GM10248 (cell line): ENCODE results near the gene VWA5B1.

Experiments
- CTCF ChIA-PET: fragments of 300-600 bp; sonication (Branson Sonifier 250); formaldehyde crosslinking; extraction: SDS; loops from one replicate; lab custom pipeline; 2021; ENCODE audit warnings: antibody characterized with exemption; lab: Yijun Ruan, JAX
- POLR2A ChIA-PET: fragments of 350-650 bp; sonication (Branson Sonifier 250); formaldehyde crosslinking; extraction: SDS; loops from one replicate; lab custom pipeline; 2020; ENCODE audit warnings: antibody characterized with exemption; lab: Yijun Ruan, JAX
- DNase-seq: peaks from one replicate; pipeline ENCODE4 v3.0.0; 2012; ENCODE audit errors: extremely low spot score
- TF ChIP-seq, protein P1 (sequence below): IDR thresholded peaks from 2 replicates; pipeline ENCODE4 v1.5.1; 2012; ENCODE audit warnings: mild to moderate bottlenecking, low read depth; ENCODE audit errors: extremely low read depth, missing control alignments, control extremely low read depth

VWA5B1 gene

DNA sequence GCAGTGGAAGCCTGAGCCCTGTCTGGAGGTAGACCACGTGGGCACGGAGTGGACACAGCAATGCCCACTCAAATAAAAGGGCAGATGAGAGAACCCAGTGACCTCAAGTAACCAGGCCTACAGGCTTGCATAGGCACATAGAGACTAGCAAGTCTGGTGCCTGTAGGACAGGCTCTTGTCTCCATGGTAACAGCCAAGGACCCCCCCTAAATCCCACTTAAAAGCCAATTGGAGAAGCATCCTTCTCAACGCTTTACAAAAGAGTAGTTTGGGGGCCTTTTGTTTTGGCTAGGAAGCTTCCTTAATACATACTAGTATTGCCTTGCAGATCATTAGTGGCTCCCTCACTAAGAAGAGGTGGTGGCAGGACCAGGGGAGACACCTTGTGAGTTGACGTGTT, 63.9 kb downstream of the VWA5B1 start:
- POLR2A ChIA-PET = no interaction called here

DNA sequence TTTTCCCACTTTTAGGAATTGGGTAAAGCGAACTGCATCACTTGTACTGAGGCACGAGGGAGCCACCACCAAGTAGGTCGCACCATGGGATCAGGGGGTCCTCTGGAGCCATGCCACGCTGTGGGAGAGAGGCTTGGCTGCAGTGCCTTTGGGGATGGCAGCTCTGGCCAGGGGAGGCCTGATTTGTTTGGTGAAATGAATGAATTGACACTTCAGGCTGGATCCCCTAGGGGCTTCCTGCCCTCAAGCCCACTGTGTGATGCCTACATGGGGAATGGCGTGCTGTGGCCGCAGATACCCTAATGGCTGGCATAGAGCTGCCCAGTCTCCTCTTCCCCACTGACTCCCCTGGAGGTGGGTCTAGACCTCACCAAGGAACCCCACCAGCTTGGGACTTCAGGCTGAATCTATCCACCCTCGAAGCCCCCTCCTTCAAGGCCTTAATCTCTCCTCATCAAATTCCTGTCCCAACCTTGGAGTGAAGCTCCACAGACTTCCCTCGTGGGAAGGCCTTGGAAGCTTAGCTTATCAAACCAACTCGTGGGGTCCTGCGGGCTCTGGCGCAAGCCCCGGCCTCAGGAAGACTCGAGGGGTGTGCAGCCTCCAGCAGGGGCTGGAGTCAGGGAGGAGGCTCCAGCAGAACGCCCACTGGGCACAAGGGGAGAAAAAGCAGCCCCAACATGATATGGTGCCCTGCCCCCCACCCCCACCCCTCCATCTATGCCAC, 64.6 kb downstream of the VWA5B1 start:
- ChIA-PET CTCF (interaction anchor here (1.8 kb wide), 1 partner anchor 22 kb away, joined by 4 read pairs; no protein-coding TSS in a partner anchor), POLR2A (no interaction called here)
- DNase-seq = no peak
- TF ChIP-seq, protein P1, sequence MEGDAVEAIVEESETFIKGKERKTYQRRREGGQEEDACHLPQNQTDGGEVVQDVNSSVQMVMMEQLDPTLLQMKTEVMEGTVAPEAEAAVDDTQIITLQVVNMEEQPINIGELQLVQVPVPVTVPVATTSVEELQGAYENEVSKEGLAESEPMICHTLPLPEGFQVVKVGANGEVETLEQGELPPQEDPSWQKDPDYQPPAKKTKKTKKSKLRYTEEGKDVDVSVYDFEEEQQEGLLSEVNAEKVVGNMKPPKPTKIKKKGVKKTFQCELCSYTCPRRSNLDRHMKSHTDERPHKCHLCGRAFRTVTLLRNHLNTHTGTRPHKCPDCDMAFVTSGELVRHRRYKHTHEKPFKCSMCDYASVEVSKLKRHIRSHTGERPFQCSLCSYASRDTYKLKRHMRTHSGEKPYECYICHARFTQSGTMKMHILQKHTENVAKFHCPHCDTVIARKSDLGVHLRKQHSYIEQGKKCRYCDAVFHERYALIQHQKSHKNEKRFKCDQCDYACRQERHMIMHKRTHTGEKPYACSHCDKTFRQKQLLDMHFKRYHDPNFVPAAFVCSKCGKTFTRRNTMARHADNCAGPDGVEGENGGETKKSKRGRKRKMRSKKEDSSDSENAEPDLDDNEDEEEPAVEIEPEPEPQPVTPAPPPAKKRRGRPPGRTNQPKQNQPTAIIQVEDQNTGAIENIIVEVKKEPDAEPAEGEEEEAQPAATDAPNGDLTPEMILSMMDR = no peak

More for the DNA sequence above, 63.9 kb downstream of the VWA5B1 start:
- DNase-seq = no peak
- CTCF ChIA-PET = no interaction called here
- TF ChIP-seq, protein P1 = no peak

DNA sequence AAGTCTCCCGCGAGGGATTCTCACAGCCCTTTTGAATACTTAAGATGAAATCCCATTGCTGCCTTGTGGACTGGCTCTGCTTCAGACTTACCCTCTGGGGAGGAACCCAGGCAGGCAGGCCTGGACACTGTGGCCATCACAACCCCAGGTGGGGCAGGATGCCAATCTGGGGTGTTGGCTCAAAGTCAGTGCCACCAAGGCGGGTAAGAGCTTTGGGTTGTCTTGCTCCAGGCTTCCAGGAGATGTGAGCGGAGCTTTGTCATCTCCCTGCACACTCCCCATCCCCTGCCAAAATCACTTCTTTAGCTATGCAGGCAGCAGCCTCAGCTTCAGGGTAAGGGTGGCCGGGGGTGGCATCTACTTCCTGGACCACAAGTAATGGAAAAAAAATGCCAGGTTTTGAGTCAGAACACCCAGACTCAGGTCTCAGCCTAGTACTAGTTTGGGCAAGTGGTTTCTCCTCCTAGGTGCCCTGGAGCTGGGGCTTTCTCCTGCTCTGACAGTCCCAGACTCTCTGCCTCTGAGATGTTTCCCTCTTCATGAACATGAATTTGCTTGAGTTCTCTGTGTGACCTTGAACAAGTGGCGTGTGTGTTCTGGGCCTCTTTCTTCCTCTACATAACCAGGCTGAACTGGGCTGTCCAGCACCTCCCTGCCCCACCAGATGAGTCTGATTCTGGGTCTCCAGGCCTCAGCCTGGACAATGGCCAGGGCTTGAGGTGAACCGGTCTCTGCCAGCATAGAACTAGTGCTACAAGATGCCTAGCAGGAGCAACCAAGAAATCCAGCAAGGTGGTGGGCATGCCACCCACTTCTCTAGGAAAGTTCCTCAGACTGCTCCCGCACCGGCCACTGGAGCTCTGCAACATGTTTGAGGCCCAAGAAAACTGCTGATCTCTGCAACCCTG, 65.4 kb downstream of the VWA5B1 start:
- POLR2A ChIA-PET = no interaction called here
- TF ChIP-seq, protein P1 = no peak
- CTCF ChIA-PET = interaction anchor here (1.3 to 1.8 kb wide), 3 partner anchors 21 to 138 kb away, joined by 3 to 5 read pairs (median 4); no protein-coding TSS in a partner anchor
- DNase-seq = no peak

DNA sequence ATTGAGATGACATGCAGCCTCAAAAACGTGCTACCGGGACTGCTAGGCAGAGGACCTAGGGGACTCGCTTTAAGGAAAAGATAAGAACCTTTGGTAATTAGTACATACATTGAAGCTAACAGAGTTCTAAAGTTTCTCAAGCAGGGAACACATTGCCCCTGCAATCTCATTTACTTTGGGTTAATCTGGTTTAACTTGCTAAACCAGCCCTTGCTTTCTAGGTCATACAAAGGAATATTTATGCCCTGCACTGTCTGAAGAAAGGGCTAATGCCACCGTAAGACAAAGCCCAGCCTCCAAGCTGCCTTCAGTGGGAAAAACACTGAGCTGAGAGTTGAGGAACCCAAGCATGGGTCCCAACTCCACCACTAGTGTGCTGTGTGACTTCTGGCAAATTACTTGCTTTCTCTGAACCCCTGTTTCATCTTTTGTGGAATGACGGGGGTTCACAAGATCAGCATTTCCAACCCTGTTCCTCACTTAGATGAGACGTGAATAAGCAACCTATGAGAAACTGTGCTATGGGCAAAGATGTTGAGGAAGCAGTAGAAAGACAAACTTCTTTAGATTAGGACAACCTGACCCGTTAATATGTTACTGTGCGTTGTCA, 66.3 kb downstream of the VWA5B1 start:
- DNase-seq = no peak
- ChIA-PET CTCF (interaction anchor here (1.3 to 1.8 kb wide), 4 partner anchors 20 to 161 kb away, joined by 3 to 5 read pairs (median 4); no protein-coding TSS in a partner anchor), POLR2A (no interaction called here)
- TF ChIP-seq, protein P1 = no peak

DNA sequence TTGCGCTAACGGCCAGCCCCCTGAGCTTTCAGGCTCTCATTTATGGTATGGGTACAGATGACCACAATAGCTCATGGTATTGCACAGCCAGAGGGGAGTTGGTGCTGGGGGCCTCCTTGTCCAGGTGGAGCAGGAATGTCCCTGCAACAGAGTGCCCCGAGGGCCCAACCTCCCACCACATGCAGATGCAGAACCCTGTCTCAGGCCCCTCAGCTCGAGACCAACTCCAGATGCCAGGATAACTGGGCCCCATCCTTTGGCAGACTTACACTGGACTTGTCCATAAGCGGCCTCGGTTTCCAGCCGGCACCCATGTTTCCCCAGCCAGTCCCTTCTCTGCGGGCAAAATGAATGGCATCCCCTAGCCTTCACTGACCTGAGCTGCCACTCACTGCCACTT, 67.1 kb downstream of the VWA5B1 start:
- DNase-seq = no peak
- TF ChIP-seq, protein P1 = no peak
- ChIA-PET POLR2A (no interaction called here), CTCF (interaction anchor here (1.4 to 1.6 kb wide), 2 partner anchors 136 to 162 kb away, joined by 3 to 5 read pairs; no protein-coding TSS in a partner anchor)

DNA sequence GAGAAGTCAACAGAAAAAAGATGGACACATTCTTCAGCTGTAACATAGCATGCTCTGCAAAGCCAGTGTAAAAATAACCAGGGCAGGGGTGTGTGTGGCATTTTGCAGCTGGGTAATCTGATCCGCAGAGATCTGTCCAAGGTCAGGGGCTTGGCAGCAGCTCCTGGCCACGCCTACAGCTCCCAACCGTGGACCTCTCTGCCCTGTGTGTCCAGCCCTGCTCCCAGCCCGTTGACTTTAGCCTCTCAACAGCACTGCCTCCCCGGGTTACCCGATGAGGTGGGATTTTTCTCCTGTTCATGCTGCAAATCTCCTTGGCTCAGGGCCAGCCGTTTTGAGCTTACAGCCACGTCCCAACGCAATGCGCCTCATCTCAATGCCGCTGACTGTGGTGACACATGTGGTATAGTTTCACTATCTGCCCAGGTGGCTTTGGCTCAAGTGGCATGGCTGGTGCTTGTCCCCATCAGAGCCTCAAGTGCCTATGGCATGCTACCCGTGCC, 68.1 kb downstream of the VWA5B1 start:
- POLR2A ChIA-PET = no interaction called here
- CTCF ChIA-PET = interaction anchor here (0.7 kb wide), 1 partner anchor 18 kb away, joined by 3 read pairs; no protein-coding TSS in a partner anchor
- no peak for DNase-seq
- TF ChIP-seq, protein P1 = no peak
